ENCODE results near the gene LRRC23. TPM values are rescaled to one million over a fixed set of nuclear protein-coding genes. Genes with fewer than 3 reads are reported as not detected.
"Not testable (repeated sequence)": the region's sequence is repeated elsewhere in the genome, so short reads cannot be mapped to it uniquely, and the experiment has no call there.

The LRRC23 gene
- total and polyA plus RNA-seq, 9 of the 15 experiments (the other 6 are each of a cell fraction or from before 2014, with no cell fraction given): 2.2 to 7.0 (median 3.0) TPM

DNA sequence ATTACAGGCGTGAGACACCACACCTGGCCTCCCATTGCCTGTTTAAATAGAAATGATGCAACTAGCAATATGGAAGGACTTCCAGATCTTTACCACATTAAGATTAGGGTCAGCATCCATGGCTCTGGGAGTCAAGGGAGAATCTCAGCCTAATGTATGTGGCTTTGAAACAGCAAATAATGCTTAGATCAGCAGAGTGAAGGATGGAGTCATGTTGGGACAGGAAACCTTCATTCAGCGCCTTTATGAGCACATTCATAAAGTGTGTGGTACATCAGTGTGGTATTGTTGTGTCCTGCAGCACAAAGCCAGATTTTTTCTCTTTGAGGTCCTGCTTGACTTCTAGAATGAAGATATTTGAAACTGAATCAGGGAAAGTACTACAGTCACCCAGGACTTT lies 16.3 kb upstream of the LRRC23 start:
- ATAC-seq: no peak
- CTCF ChIA-PET (ENCODE audit: low intra/inter-chr PET ratio): no interaction called here
- no peak overlapping the region for H3K27ac ChIP-seq (ENCODE audit: extremely low read depth, low read depth, low read length)
- H3K4me2 ChIP-seq (ENCODE audit: insufficient read depth, low read length): no peak overlapping the region
- no peak for FAIRE-seq
- peaks cover 12 to 23% of the 10 kb centered on the region in 2 experiments; a peak in 4 of 5 replicates for H3K4me1 ChIP-seq (replicated peaks in 1 of 2; ENCODE audit: control insufficient read depth in 2 of 2, insufficient read depth in 2 of 2, low read length in 2 of 2)
- intact Hi-C loops (cut with micrococcal nuclease) (no loop called here), in situ Hi-C loops (cut with MboI) (no loop called here)
- H3K9ac ChIP-seq (ENCODE audit: insufficient read depth in 1 of 2, low read depth in 2 of 2, low read length in 2 of 2): no peak overlapping the region
- BruUV-seq (replicated peaks): no TSS peak
- peaks cover 14% of the 10 kb centered on the region; the same call in 1 of the 3 replicates for H3K36me3 ChIP-seq (ENCODE audit: control insufficient read depth, insufficient read depth, low read length)
- TF ChIP-seq ZNF586 (CRISPR knock-in tag; conservative IDR thresholded peaks at IDR 0.05): no peak
- peak; percentile 32; the same call in 1 of the 2 replicates for TF ChIP-seq MAFF (IDR thresholded peaks at IDR 0.05; ENCODE audit: low read length)
- TF ChIP-seq C11orf30 (IDR thresholded peaks at IDR 0.05; ENCODE audit: low read depth): peak; percentile 47; the same call in 1 of the 2 replicates
- peak; percentile 41; the same call in 1 of the 2 replicates for TF ChIP-seq MAFK (IDR thresholded peaks at IDR 0.05; ENCODE audit: low read length)
- TF ChIP-seq ZNF316 (IDR thresholded peaks at IDR 0.05): peak; percentile 57; the same call in 1 of the 2 replicates
- no peak for TF ChIP-seq THRAP3 (IDR thresholded peaks at IDR 0.05; ENCODE audit: borderline replicate concordance)
- TF ChIP-seq HIVEP1 (CRISPR knock-in tag; IDR thresholded peaks at IDR 0.05): no peak
- WGBS (ENCODE audit: insufficient coverage, low coverage, missing lambda C conversion rate): 88% methylated on average over 2 of the region's 2 CpGs
- POLR2A ChIA-PET: interaction anchor here (0.6 to 1.4 kb wide), 2 partner anchors 15 to 20 kb away, joined by 3 to 5 read pairs; partner anchors contain the start of gene SPSB2
- no peak overlapping the region for H3K4me3 ChIP-seq
- H3K9me1 ChIP-seq (ENCODE audit: control insufficient read depth, insufficient read depth, low read length): no peaks in the 10 kb centered on the region
- H2AFZ ChIP-seq (ENCODE audit: low read depth, low read length): no peak overlapping the region
- DNase-seq (ENCODE audit: extremely low read depth in 1 of 4, low spot score in 3 of 4): no peak
- no peaks in the 10 kb centered on the region for H4K20me1 ChIP-seq (replicated peaks; ENCODE audit: control insufficient read depth, insufficient read depth, low read length)
- H3K9me3 ChIP-seq (replicated peaks; ENCODE audit: control insufficient read depth, insufficient read depth, low read depth, low read length): no peaks in the 10 kb centered on the region
- H3K27me3 ChIP-seq (ENCODE audit: control insufficient read depth in 2 of 2, insufficient read depth in 2 of 2, low read length in 2 of 2): no peaks in the 10 kb centered on the region
- 0 out of 3 replicates have a peak, but pooled peaks cover 2% of the 10 kb centered on the region for H3K79me2 ChIP-seq (ENCODE audit: control insufficient read depth, insufficient read depth, low read length)

DNA sequence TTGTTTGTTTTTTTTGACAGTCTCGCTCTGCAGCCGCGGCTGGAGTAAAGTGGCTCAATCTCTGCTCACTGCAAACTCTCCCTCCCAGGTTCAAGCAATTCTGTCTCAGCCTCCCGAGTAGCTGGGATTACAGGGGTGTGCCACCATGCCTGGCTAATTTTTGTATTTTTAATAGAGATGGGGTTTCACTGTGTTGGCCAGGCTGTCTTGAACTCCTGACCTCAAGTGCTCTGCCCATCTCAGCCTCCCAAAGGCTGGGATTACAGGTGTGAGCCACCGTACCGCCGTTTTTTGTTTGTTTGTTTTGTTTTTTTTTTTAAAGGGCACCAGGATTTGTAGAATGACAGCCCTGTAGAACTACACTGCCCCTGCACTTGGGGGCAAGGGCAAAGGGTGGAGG lies 15.8 kb upstream of the LRRC23 start:
- H3K9me1 ChIP-seq (ENCODE audit: control insufficient read depth, insufficient read depth, low read length); ATAC-seq; BruUV-seq (replicated peaks); H3K4me2 ChIP-seq (ENCODE audit: insufficient read depth, low read length); in situ Hi-C loops (cut with MboI); H3K9ac ChIP-seq (ENCODE audit: insufficient read depth in 1 of 2, low read depth in 2 of 2, low read length in 2 of 2); H3K9me3 ChIP-seq (replicated peaks; ENCODE audit: control insufficient read depth, insufficient read depth, low read depth, low read length); H3K27ac ChIP-seq (ENCODE audit: extremely low read depth, low read depth, low read length); H3K79me2 ChIP-seq (ENCODE audit: control insufficient read depth, insufficient read depth, low read length); CTCF ChIA-PET (ENCODE audit: low intra/inter-chr PET ratio); H3K4me3 ChIP-seq; FAIRE-seq; H4K20me1 ChIP-seq (replicated peaks; ENCODE audit: control insufficient read depth, insufficient read depth, low read length); DNase-seq (ENCODE audit: extremely low read depth in 1 of 4, low spot score in 3 of 4); intact Hi-C loops (cut with micrococcal nuclease); H3K27me3 ChIP-seq (ENCODE audit: control insufficient read depth in 2 of 2, insufficient read depth in 2 of 2, low read length in 2 of 2); H2AFZ ChIP-seq (ENCODE audit: low read depth, low read length): not testable (repeated sequence)
- Histone ChIP-seq H3K36me3 (ENCODE audit: control insufficient read depth, insufficient read depth, low read length) (peaks cover 13% of the 10 kb centered on the region; the same call in 1 of the 3 replicates), H3K4me1 (replicated peaks in 1 of 2; ENCODE audit: control insufficient read depth in 2 of 2, insufficient read depth in 2 of 2, low read length in 2 of 2) (peaks cover 12 to 23% of the 10 kb centered on the region in 2 experiments; a peak in 4 of 5 replicates)
- WGBS (ENCODE audit: insufficient coverage, low coverage, missing lambda C conversion rate): 70% methylated on average over 3 of the region's 7 CpGs
- POLR2A ChIA-PET: interaction anchor here (0.6 kb wide), 1 partner anchor 21 kb away, joined by 3 read pairs; no protein-coding TSS in a partner anchor
